ENCODE measurements around the gene MAGEL2. TPM values are rescaled to one million over a fixed set of nuclear protein-coding genes. Genes with fewer than 3 reads are reported as not detected.
A peak's percentile ranks its signal among the peaks of the same experiment; 100 is the strongest.

MAGEL2 gene
- total RNA-seq, 4 donors from 2014 or later, result not detected

DNA sequence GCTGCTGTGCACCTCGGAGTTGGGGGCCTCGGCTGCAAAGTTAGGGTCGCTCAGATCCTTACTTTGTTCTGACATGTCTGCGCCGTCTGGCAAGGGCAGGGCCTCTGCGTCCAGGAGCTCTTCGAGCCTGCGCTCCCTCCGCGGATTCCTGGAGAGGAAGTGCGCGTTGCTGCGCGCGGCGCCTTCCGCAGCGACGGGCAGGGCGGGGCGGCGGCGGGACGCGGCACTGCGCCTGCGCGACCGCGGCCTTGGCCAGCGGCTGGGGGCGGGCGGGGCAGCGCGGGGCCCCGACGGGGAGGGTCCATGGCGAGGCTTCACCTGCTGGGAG, 39.4 kb upstream of the MAGEL2 start, which contains the start of gene NDN:
Gene NDN (minus strand): TSS at position 163 of the 328 bp plus-strand sequence. CDS start 88 bp downstream, at position 75.
- Histone ChIP-seq H3K36me3 (no peaks in the 10 kb centered on the region), H3K4me3 (peak within 1 kb of the TSS; percentile 52), H3K27ac (no peak within 1 kb of the TSS), H3K9me3 (no peaks in the 10 kb centered on the region), H3K4me1 (no peaks in the 10 kb centered on the region), H3K27me3 (peaks cover 7% of the 10 kb centered on the region)
- peak in 1 of 2 donors; percentile 52 for DNase-seq (ENCODE audit: low spot score in 2 of 2)
- 42% methylated on average over 17 of the region's 38 CpGs for WGBS
- TF ChIP-seq, protein P1, sequence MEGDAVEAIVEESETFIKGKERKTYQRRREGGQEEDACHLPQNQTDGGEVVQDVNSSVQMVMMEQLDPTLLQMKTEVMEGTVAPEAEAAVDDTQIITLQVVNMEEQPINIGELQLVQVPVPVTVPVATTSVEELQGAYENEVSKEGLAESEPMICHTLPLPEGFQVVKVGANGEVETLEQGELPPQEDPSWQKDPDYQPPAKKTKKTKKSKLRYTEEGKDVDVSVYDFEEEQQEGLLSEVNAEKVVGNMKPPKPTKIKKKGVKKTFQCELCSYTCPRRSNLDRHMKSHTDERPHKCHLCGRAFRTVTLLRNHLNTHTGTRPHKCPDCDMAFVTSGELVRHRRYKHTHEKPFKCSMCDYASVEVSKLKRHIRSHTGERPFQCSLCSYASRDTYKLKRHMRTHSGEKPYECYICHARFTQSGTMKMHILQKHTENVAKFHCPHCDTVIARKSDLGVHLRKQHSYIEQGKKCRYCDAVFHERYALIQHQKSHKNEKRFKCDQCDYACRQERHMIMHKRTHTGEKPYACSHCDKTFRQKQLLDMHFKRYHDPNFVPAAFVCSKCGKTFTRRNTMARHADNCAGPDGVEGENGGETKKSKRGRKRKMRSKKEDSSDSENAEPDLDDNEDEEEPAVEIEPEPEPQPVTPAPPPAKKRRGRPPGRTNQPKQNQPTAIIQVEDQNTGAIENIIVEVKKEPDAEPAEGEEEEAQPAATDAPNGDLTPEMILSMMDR (IDR thresholded peaks at IDR 0.05), result no peak

DNA sequence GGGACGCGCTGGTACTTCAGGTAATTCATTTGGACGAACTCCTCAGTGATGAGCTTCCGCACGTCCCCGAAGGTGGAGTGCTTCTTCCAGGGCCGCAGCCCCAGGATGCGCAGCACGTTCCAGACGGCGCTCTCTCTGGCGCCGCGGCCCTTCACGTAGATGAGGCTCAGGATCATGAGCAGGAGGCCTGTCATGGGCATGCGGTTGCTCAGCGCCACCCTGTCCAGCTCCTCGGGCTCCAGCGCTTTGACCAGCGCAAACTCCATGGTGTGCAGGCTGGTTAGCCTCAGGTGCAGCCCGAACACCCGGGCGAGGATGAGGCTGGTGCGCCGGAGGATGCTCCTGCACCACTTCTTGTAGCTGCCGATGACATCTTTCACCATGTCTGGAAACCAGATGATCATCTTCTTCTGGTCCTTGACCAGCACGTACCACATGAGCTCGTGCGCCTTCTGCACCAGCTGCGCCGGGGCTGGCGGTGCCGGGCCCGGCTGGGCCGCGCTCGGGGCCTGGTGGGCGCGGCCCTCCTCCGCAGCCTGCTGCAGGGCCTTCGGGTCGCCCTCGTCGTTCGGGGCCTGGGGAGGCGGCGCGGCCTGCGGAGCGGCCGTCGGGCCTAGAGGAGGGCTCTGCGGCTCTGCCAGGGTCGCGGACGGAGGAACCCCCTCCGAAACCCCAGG, 38.9 kb upstream of the MAGEL2 start:
- Histone ChIP-seq H3K4me1 (no peaks in the 10 kb centered on the region), H3K36me3 (no peaks in the 10 kb centered on the region), H3K9me3 (no peaks in the 10 kb centered on the region), H3K27me3 (peaks cover 7% of the 10 kb centered on the region), H3K27ac (no peak overlapping the region), H3K4me3 (peak overlapping the region; percentile 52)
- TF ChIP-seq, protein P1 (IDR thresholded peaks at IDR 0.05), result no peak
- TF ChIP-seq EP300 (IDR thresholded peaks at IDR 0.05) (no peak), POLR2AphosphoS5 (IDR thresholded peaks at IDR 0.05) (no peak), POLR2A (IDR thresholded peaks at IDR 0.05) (no peak)
- 27% methylated on average over 57 of the region's 57 CpGs for WGBS
- no peak for DNase-seq (ENCODE audit: low spot score in 2 of 2)

DNA sequence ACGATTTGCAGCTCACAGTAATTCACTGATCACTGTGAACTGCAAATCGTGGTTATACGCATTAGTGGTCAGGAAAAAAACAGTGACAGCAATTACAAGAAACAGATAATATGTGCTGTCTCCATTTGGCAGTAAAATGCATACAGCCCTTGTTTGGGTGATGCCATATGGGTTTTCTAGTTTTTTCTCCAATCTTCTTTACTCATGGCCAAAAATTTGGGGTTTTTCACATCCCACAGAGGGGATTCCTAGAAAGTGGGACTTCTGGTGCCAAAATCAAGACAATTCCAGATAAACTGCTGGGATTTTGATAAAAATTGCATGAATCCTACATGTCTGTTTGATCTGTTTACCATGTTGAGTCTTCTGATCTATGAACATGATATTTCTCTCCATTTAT, 23.8 kb upstream of the MAGEL2 start:
- Histone ChIP-seq H3K36me3 (no peaks in the 10 kb centered on the region), H3K9me3 (no peaks in the 10 kb centered on the region), H3K27ac (no peak overlapping the region), H3K4me3 (no peak overlapping the region), H3K27me3 (no peaks in the 10 kb centered on the region), H3K4me1 (no peaks in the 10 kb centered on the region)
- no peak for DNase-seq (ENCODE audit: low spot score in 2 of 2)
- TF ChIP-seq POLR2A (IDR thresholded peaks at IDR 0.05), result no peak
- TF ChIP-seq POLR2AphosphoS5 (IDR thresholded peaks at IDR 0.05), result no peak
- TF ChIP-seq, protein P1 (IDR thresholded peaks at IDR 0.05), result no peak
- TF ChIP-seq EP300 (IDR thresholded peaks at IDR 0.05), result no peak
- 58% methylated on average over 3 of the region's 3 CpGs for WGBS

DNA sequence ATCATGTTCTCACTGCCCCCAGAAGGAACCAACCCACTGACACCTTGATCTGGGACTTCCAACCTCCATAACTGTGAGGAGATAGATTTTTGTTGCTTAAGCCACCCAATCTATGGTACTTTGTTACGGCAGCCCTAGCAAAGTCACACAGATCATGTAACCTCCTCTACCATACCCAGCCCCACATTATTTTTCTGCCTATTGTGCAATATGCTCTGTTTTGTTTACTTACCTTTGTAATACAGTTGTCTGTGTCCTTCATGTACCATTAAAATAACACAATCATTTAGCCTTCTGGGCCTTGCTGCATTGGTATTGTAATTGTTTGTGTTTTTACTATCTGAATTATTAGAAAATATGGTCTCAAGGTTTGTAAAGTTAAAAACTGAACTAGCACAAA, 23.3 kb upstream of the MAGEL2 start:
- Histone ChIP-seq H3K36me3 (no peaks in the 10 kb centered on the region), H3K27ac (no peak overlapping the region), H3K9me3 (no peaks in the 10 kb centered on the region), H3K27me3 (no peaks in the 10 kb centered on the region), H3K4me1 (no peaks in the 10 kb centered on the region), H3K4me3 (no peak overlapping the region)
- no peak for DNase-seq (ENCODE audit: low spot score in 2 of 2)
- TF ChIP-seq POLR2AphosphoS5 (IDR thresholded peaks at IDR 0.05) (no peak), POLR2A (IDR thresholded peaks at IDR 0.05) (no peak), EP300 (IDR thresholded peaks at IDR 0.05) (no peak)
- TF ChIP-seq, protein P1 (IDR thresholded peaks at IDR 0.05), result no peak
- 96% methylated on average over 1 of the region's 1 CpG for WGBS

DNA sequence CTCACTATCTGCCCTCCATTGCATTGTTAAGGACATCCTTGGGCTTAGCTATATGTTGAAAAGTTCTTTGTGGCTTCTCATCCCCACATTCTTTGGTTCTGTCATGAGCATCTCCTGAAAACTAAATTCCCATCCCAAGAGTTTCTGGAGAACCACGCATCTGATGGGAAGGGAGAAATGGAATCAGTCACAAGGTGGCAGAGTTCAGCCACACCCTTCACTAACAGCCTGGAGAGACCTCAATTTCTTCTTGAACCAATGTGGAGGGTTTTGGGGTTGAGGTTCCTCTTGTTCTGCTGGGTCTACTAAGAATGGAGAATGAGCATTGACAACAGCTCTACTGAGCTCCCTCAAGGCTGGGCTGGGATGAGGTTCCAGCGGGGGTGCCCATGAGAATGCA, 15.6 kb upstream of the MAGEL2 start:
- WGBS, result 66% methylated on average over 2 of the region's 2 CpGs
- Histone ChIP-seq H3K27ac (no peak overlapping the region), H3K36me3 (no peaks in the 10 kb centered on the region), H3K27me3 (no peaks in the 10 kb centered on the region), H3K9me3 (no peaks in the 10 kb centered on the region), H3K4me3 (no peak overlapping the region), H3K4me1 (no peaks in the 10 kb centered on the region)
- TF ChIP-seq, protein P1 (IDR thresholded peaks at IDR 0.05), result no peak
- no peak for TF ChIP-seq POLR2A (IDR thresholded peaks at IDR 0.05)
- no peak for TF ChIP-seq POLR2AphosphoS5 (IDR thresholded peaks at IDR 0.05)
- TF ChIP-seq EP300 (IDR thresholded peaks at IDR 0.05), result no peak
- DNase-seq (ENCODE audit: low spot score in 2 of 2), result no peak

Measured in suprapubic skin (tissue), 4 donors.